Naive thymus-derived CD8-positive, alpha-beta T cell (primary cell): ENCODE data around the gene MAGI2. TPM values are rescaled to one million over a fixed set of nuclear protein-coding genes. Genes with fewer than 3 reads are reported as not detected.
A peak's percentile ranks its signal among the peaks of the same experiment; 100 is the strongest.
"Not testable (repeated sequence)": the region's sequence is repeated elsewhere in the genome, so short reads cannot be mapped to it uniquely, and the experiment has no call there.

Source experiments
- ATAC-seq, 2 donors: fragments of 150-1000 bp; cut with Tn5 transposase in 1 of 2; sonication (Bioruptor Pico), chemical (Tn5 transposase) in 1 of 2; 1 replicate in 1 of 2; 2 replicates in 1 of 2; pipeline ENCODE4 v1.10.0; 2021; ENCODE audit warnings: mild to moderate bottlenecking in 2 of 2, moderate library complexity in 2 of 2
- POLR2A ChIA-PET: fragments of 350-600 bp; sonication (Branson Sonifier 250); formaldehyde crosslinking; loops from one replicate; lab custom pipeline; 2021; ENCODE audit warnings: antibody characterized with exemption; lab: Charles Lee
- DNase-seq, 10 donors: peaks; one replicate each; pipeline versions ENCODE4 v3.0.0 to v3.0.0-alpha.2; 2020 to 2022
- H3K27ac Mint-ChIP-seq, 10 donors: one replicate each; pipeline ENCODE4 v1.8.0; 2020 to 2022; ENCODE audit warnings: mild to moderate bottlenecking in 10 of 10, mixed read lengths in 10 of 10, moderate library complexity in 4 of 10, inconsistent platforms in 1 of 10
- H3K27me3 Mint-ChIP-seq, 5 donors: one replicate each; pipeline ENCODE4 v1.8.0; 2021 to 2022; ENCODE audit warnings: mixed read lengths in 5 of 5
- H3K36me3 Mint-ChIP-seq, 3 donors: one replicate each; pipeline ENCODE4 v1.8.0; 2020 to 2022; ENCODE audit warnings: mixed read lengths in 3 of 3, mild to moderate bottlenecking in 2 of 3, inconsistent platforms in 1 of 3
- H3K4me1 Mint-ChIP-seq, 4 donors: one replicate each; pipeline ENCODE4 v1.8.0; 2021 to 2022; ENCODE audit warnings: mixed read lengths in 4 of 4
- H3K4me3 Mint-ChIP-seq, 10 donors: one replicate each; pipeline ENCODE4 v1.8.0; 2020 to 2022; ENCODE audit warnings: mild to moderate bottlenecking in 10 of 10, mixed read lengths in 10 of 10, moderate library complexity in 6 of 10, inconsistent platforms in 1 of 10
- H3K9me3 Mint-ChIP-seq, 9 donors: one replicate each; pipeline ENCODE4 v1.8.0; 2020 to 2022; ENCODE audit warnings: mixed read lengths in 9 of 9, mild to moderate bottlenecking in 3 of 9, inconsistent platforms in 1 of 9, moderate library complexity in 1 of 9
- polyA plus RNA-seq, 3 donors: library from polyadenylated mRNA; unstranded; fragments of 300-500 nt; fragmentation: Illumina TruSeq; gene quantifications; one replicate each; pipeline ENCODE4 v1.2.3, GENCODE V29; 2021
- total RNA-seq, 8 experiments: library from RNA in 2 of 8; stranded (reverse) in 2 of 8; gene quantifications; one replicate each; pipeline ENCODE4 v1.2.3 and lab custom pipeline; 2021 to 2026

Gene MAGI2
- total and polyA plus RNA-seq, 5 experiments from 2014 or later: 0.02 to 0.65 (median 0.37) TPM; not detected in 1

DNA sequence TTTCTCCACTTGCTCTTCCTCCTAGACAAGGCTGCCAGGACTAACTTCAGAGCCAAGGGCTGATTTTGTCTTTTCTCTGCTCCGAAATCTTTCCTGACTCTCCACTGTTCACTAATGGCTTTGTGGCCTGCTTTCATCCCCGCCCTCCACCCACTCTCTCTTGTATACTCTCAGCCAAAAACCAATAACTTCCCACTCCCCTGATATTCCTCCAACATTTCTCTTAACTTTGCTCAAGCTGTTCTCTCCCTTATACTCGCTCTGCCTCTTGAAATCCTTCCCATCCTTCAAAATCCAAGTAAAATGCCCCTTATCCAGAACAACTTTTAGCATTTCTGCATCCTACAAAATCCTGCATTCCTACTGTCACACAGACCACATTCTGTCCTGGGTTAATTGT is 1440.1 kb downstream of the MAGI2 start:
- H3K9me3 Mint-ChIP-seq: no peaks in the 10 kb centered on the region
- H3K4me1 Mint-ChIP-seq: peaks cover 0 to 2% (median 0%) of the 10 kb centered on the region in 4 donors
- peaks cover 10 to 21% (median 16%) of the 10 kb centered on the region in 5 donors for H3K27me3 Mint-ChIP-seq
- ATAC-seq: no peak
- no peak for DNase-seq
- no peak overlapping the region for H3K4me3 Mint-ChIP-seq
- no peaks in the 10 kb centered on the region for H3K36me3 Mint-ChIP-seq
- no peak overlapping the region for H3K27ac Mint-ChIP-seq
- POLR2A ChIA-PET: no interaction called here

DNA sequence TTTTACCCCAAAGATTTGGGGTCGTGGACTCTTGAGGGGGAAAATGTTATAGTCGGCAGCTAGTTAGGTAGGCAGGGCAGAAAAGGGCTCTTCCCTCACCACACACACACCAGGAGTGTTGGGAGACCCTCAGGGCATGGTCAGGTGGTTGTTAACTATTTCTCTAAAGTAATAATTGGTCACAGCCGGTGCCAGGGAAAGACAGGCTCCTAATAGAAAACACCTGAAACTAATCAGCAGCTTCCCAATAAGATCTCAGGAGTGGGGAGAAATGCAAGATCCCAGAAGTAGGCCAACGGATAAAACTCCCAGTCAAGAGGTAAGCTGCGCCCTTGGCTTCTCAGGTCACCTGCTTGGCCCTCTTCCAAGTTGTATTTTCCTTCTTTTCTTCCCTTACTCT is 1441.8 kb downstream of the MAGI2 start:
- H3K27me3 Mint-ChIP-seq: peaks cover 0 to 15% (median 11%) of the 10 kb centered on the region in 5 donors
- no peak overlapping the region for H3K4me3 Mint-ChIP-seq
- no peak for ATAC-seq
- H3K4me1 Mint-ChIP-seq: no peaks in the 10 kb centered on the region
- no peak for DNase-seq
- H3K27ac Mint-ChIP-seq: no peak overlapping the region
- no peaks in the 10 kb centered on the region for H3K9me3 Mint-ChIP-seq
- POLR2A ChIA-PET: interaction anchor here (0.5 kb wide), 1 partner anchor 177 kb away, joined by 4 read pairs; no protein-coding TSS in a partner anchor
- no peaks in the 10 kb centered on the region for H3K36me3 Mint-ChIP-seq

DNA sequence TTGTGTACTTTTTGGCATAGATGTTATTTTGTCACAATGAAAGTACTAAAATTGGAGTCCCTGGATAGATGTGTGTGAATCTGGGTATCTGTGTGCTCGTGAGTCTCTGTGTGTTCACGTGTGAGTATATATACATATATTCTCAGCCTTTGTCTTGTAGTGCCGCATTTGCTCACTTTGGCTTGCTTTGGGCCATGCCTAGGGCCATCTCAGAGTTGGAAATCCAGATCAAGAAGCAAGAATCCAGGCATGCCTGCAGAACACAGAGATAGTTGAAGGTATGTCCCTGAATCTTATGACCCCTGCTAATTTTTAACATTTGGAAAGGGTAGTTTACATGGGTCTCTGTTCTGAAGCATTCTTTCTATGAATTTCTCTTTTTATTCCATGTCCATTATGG is 1446.2 kb downstream of the MAGI2 start:
- no peak overlapping the region for H3K4me3 Mint-ChIP-seq
- no peak for ATAC-seq
- no peak overlapping the region for H3K27ac Mint-ChIP-seq
- H3K4me1 Mint-ChIP-seq: no peaks in the 10 kb centered on the region
- POLR2A ChIA-PET: no interaction called here
- H3K36me3 Mint-ChIP-seq: no peaks in the 10 kb centered on the region
- DNase-seq: no peak
- H3K27me3 Mint-ChIP-seq: peaks cover 0 to 3% (median 0%) of the 10 kb centered on the region in 5 donors
- H3K9me3 Mint-ChIP-seq: no peaks in the 10 kb centered on the region

DNA sequence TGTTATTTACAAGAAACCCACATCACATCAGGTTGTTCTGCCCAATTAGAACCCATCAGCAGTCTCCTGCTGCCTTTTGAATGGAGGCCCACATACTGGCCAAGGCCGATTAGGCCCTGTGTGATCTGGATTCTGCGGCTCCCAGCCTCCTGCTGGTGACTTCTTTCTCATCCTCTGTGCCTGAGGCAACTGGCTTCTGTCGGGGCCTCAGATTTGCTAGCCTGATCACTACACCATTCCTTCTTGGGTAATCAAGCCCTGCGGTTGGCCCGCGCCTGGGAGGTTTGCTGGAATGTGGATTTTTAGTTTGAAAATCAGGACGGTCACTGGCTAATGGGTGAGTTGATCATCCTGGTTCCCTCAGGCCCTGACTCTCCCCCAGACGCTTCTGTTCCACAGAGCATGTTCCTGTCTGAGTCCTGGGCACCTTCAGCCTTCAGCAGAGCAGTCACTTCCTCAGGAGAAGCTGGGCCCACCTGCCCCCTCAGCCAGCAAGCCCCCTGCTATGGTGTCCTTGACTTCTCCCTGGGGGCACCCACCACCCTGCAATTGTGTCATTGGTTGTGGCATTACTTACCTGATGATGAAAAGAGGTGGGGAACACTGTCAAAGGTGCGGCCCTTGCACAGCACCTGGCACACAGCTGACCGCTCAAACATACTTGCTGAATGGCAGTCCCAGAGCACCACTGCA is 1447.3 kb downstream of the MAGI2 start:
- Mint-ChIP-seq H3K27me3 (no peaks in the 10 kb centered on the region), H3K4me3 (no peak overlapping the region), H3K36me3 (no peaks in the 10 kb centered on the region), H3K9me3 (peaks cover 0 to 8% (median 0%) of the 10 kb centered on the region in 9 donors), H3K4me1 (no peaks in the 10 kb centered on the region), H3K27ac (no peak overlapping the region)
- DNase-seq (no peak), ATAC-seq (no peak)
- POLR2A ChIA-PET: no interaction called here

DNA sequence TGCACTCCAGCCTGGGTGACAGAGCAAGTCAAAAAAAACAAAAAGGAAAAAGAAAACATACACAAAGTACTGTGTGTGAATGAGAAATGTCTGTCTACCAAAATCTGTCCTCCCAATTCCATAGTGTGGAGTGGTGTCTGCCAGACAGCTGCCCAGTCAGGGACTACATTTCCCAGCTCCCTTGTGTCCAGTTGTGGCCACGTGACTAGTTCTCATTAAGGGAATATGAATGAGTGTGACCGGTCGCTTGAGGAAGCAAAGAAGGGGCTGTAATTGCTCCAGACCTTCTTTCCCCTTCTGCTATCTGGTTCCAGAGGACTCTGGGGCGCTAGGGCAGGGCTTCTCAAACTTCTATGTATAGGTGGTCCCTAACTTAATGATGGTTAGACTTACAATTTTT is 1450.8 kb downstream of the MAGI2 start:
- POLR2A ChIA-PET: no interaction called here
- DNase-seq (no peak), ATAC-seq (no peak)
- H3K27ac Mint-ChIP-seq: no peak overlapping the region
- peaks cover 0 to 4% (median 0%) of the 10 kb centered on the region in 5 donors for H3K27me3 Mint-ChIP-seq
- H3K9me3 Mint-ChIP-seq: peaks cover 0 to 8% (median 0%) of the 10 kb centered on the region in 9 donors
- H3K4me1 Mint-ChIP-seq: no peaks in the 10 kb centered on the region
- H3K4me3 Mint-ChIP-seq: no peak overlapping the region
- H3K36me3 Mint-ChIP-seq: no peaks in the 10 kb centered on the region

DNA sequence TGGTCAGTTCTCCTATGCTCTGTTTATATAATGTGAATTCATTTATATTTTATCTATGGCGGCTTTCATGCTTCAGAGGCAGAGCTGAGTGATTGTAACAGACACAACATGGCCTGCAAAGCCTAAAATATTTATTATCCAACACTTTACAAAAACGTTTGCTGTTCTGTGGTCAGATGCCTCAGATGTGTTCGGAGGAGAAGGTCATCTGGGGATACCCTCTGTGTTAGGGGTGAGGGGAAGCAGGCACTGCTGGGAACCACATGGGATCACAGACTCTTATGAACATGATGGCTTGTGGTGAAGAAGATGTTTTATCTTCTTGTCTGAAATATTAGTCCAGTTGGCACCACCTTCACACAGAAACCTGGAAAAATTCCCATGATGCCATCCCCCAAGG is 1451.4 kb downstream of the MAGI2 start:
- Mint-ChIP-seq H3K27me3 (peaks cover 0 to 4% (median 0%) of the 10 kb centered on the region in 5 donors), H3K36me3 (no peaks in the 10 kb centered on the region), H3K9me3 (peaks cover 0 to 8% (median 0%) of the 10 kb centered on the region in 9 donors), H3K27ac (no peak overlapping the region), H3K4me1 (no peaks in the 10 kb centered on the region), H3K4me3 (no peak overlapping the region)
- POLR2A ChIA-PET: no interaction called here
- DNase-seq (no peak), ATAC-seq (no peak)

DNA sequence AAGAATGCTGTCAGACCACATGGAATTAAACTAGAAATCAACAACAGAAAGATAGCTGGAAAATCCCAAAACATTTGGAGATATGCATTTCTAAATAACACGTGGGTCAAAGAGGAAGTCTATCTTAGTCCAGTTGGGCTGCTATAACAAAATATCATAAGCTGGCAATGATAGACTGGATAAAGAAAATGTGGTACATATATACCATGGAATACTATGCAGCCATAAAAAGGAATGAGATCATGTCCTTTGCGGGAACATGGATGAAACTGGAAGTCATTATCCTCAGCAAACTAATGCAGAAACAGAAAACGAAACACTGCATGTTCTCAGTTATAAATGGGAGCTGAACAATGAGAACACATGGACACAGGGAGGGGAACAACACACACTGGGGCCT is 1454.3 kb downstream of the MAGI2 start:
- H3K4me1 Mint-ChIP-seq, DNase-seq, ATAC-seq, H3K4me3 Mint-ChIP-seq, POLR2A ChIA-PET, H3K36me3 Mint-ChIP-seq, H3K27ac Mint-ChIP-seq, H3K9me3 Mint-ChIP-seq, H3K27me3 Mint-ChIP-seq: not testable (repeated sequence)

DNA sequence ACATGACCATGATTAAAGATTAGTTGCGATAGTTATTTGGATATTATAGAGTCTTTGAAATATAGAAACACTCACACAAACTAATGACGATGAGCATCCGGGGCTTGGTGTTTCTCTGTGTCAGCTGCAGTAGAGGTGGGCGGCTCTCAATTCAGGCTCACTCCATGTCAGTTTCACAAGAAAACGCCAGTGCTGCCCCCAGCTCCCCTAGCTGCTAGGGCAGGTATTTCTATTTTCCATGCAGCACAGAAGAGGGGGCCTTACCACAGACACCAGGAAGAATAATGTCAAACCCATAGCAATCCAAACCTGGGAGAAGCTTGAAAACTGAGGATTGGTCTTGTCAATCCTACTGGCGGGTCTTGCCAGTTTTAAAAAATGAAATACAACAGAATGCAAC is 1457.8 kb downstream of the MAGI2 start:
- ATAC-seq: no peak
- H3K4me1 Mint-ChIP-seq: no peaks in the 10 kb centered on the region
- DNase-seq: no peak

DNA sequence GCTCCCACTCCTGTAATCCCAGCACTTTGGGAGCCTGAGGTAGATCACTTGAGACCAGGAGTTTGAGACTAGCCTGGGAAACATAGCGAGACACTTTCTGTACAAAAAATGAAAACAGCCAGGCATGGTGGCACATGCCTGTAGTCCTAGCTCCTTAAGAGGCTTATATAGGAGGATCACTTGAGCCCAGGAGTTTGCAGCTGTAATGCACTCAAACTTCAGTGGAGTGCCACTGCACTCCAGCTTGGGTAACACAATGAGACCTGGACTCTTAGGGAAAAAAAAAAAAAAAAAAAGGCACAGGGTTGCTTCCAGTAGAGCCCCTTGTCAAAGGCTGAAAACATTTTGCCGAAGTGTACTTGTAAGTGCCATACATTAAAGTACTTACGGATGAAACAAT is 1459.6 kb downstream of the MAGI2 start:
- DNase-seq (no peak), ATAC-seq (no peak)
- Mint-ChIP-seq H3K27me3 (peaks cover 0 to 15% (median 7%) of the 10 kb centered on the region in 5 donors), H3K36me3 (no peaks in the 10 kb centered on the region), H3K4me3 (no peak overlapping the region), H3K27ac (no peak overlapping the region), H3K4me1 (no peaks in the 10 kb centered on the region), H3K9me3 (no peaks in the 10 kb centered on the region)
- POLR2A ChIA-PET: no interaction called here

More for the DNA sequence above, 1457.8 kb downstream of the MAGI2 start:
- Mint-ChIP-seq H3K27ac (no peak overlapping the region), H3K9me3 (peaks cover 0 to 1% (median 0%) of the 10 kb centered on the region in 9 donors), H3K4me3 (no peak overlapping the region), H3K36me3 (no peaks in the 10 kb centered on the region), H3K27me3 (peaks cover 0 to 12% (median 7%) of the 10 kb centered on the region in 5 donors)
- POLR2A ChIA-PET: no interaction called here

DNA sequence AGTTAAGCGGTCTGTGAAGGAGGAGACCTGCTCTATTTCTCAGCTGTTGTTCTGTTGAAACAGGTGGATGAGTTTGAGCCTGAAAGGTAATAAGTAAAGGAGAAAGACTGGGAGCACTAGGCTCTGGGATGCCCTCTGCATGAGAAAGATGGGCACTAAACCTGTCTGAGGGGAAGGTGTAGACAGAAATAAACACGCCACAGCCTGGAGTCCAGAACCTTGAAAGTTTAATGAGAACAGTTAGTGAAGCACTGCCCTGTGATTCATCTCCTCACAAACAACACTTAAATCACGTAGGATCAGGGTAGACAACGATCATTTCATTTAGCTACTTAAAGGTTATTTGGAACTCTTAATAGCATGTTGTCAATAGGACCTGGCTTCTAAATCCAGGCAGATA is 1461.8 kb downstream of the MAGI2 start:
- Mint-ChIP-seq H3K27ac (no peak overlapping the region), H3K27me3 (peaks cover 0 to 15% (median 6%) of the 10 kb centered on the region in 5 donors), H3K36me3 (no peaks in the 10 kb centered on the region), H3K4me3 (no peak overlapping the region), H3K9me3 (no peaks in the 10 kb centered on the region), H3K4me1 (no peaks in the 10 kb centered on the region)
- ATAC-seq: no peak
- POLR2A ChIA-PET: no interaction called here
- no peak for DNase-seq

DNA sequence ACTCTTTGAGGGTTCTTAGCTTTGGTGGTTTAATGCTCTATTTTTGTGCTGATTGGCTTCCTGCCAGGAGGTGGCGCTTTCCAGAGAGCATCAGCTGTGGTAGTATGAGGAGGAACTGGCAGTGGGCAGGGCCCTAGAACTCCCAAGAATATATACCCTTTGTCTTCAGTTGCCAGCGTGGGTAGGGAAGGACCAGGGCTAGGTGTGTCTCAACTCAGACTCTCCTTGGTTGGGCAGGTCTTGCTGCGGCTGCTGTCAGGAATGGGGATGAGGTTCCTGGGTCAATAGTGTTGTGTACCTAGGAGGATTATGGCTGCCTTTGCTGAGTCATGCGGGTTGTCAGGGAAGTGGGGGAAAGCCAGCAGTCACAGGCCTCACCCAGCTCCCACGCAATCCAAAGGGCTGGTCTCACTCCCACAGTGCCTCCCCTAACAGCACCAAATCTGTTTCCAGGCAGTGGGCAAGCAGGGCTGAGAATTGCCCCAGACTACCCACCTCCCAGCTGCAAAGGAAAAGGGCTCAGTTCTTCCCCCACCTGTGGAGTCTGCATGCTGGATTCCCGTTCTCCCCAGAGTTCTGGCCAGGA is 1463.4 kb downstream of the MAGI2 start:
- Mint-ChIP-seq H3K27me3 (peaks cover 0 to 15% (median 6%) of the 10 kb centered on the region in 5 donors), H3K36me3 (no peaks in the 10 kb centered on the region), H3K4me3 (no peak overlapping the region), H3K27ac (no peak overlapping the region), H3K9me3 (no peaks in the 10 kb centered on the region), H3K4me1 (no peaks in the 10 kb centered on the region)
- POLR2A ChIA-PET: no interaction called here
- ATAC-seq (no peak), DNase-seq (peak in 1 of 10 donors; percentile 1)

DNA sequence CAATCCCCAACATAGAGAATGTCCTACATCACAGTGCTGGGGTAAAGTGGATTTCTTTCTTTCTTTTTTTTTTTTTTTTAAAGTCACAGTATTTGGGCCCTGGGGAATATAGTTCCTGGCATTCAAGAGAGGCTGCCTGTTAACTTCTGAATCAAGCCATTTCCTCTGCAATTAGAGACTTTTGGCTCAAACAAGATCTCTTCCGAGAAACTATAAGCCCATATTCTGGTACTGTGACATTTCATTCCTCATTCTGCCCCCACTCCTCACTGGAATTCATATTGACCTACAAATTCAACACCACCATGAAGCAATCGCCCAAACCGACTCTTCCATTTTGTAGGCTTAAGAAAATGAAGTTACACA is 1467.5 kb downstream of the MAGI2 start:
- POLR2A ChIA-PET: no interaction called here
- ATAC-seq (no peak), DNase-seq (no peak)
- Mint-ChIP-seq H3K9me3 (no peaks in the 10 kb centered on the region), H3K27ac (no peak overlapping the region), H3K36me3 (no peaks in the 10 kb centered on the region), H3K4me1 (no peaks in the 10 kb centered on the region), H3K27me3 (peaks cover 3 to 8% (median 5%) of the 10 kb centered on the region in 5 donors), H3K4me3 (no peak overlapping the region)

DNA sequence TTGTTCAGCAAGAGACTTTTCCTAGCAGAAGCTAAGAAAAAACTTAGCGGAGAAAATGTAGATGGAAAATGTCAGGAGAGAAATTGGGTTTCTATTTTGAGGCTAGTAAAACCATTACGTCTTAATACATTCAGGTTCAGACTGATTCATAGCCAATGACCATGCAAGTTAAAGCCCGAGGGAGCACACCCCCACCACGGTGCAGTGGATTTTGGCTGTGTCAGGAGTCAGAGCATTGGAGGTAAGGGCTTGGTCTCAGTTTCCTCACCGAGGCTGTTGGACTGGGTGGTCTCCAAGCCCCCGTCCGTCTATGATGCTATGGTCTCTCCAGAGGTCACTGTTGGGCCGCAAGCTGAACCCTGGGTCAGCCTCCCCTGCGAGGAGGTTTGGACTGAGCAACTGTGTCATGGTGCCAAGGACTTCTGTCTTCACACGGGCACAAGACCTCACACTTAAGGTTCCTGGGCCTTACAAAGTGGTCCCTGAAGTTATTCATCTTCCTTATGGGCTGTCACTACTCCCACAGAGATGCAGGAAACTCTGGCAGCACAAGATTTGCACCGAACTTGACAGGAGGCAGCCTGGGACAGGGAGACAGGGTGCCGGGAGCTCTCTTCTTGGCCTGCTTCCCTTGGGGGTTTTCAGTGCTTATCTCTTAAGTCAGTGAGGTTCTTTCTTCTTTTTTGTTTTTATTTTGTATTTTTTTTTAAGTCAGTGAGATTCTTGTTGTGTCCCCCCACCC is 1468.1 kb downstream of the MAGI2 start:
- no peaks in the 10 kb centered on the region for H3K36me3 Mint-ChIP-seq
- H3K4me1 Mint-ChIP-seq: no peaks in the 10 kb centered on the region
- POLR2A ChIA-PET: no interaction called here
- ATAC-seq (no peak), DNase-seq (no peak)
- H3K4me3 Mint-ChIP-seq: no peak overlapping the region
- no peaks in the 10 kb centered on the region for H3K9me3 Mint-ChIP-seq
- no peak overlapping the region for H3K27ac Mint-ChIP-seq
- H3K27me3 Mint-ChIP-seq: peaks cover 0 to 8% (median 4%) of the 10 kb centered on the region in 5 donors
